ENCODE measurements around the gene IFNA5. TPM values are rescaled to one million over a fixed set of nuclear protein-coding genes. Genes with fewer than 3 reads are reported as not detected.

The IFNA5 gene
- polyA plus RNA-seq, 4 donors, result not detected

DNA sequence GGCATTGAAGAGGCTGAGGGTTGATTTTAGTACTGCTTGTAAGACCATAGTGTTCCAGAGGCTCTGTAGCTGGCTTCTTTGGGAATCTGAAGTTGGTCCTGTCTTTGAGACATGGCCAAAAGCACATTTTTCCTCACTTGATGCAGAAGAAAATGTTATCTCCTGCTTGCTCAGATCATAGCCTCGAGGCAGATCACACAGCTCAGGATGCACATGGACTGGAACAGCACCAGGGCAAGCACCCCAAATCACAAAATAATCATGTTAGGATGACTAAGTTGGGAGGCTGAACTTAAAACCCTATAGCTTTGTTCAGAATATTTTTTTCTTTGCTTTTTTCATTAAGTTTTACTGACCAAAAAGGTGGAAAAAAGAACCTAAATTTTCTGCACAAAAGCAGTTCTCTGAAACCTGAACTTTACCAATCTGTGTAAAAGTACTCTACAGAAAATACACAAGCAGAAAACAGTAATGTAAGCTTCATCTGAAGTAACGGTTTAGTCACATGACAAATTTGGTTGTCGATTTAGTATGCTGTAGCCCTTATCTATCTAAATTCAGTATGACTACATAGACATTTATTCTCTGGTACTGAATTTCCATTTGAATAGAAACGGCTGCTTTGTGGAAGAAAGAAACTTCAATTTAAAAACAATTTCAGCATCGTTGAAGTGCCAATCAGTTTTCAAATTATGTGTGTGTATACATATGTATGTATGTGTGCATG lies 26.7 kb upstream of the IFNA5 start:
- peak in 1 of 2 donors; percentile 5 for DNase-seq
- H3K4me1 ChIP-seq (ENCODE audit: control insufficient read depth in 3 of 3, insufficient read depth in 2 of 3, low read depth in 1 of 3, low read length in 2 of 3), result peaks cover 4 to 12% (median 6%) of the 10 kb centered on the region in 3 donors
- 48 to 51% (median 50%) methylated on average over 5 of the region's 5 CpGs for WGBS, 3 donors
- no peak overlapping the region for H3K4me3 ChIP-seq (ENCODE audit: low read depth in 1 of 3, low read length in 3 of 3)
- H3K9me3 ChIP-seq (ENCODE audit: control insufficient read depth in 2 of 2, insufficient read depth in 1 of 2, low read depth in 1 of 2, low read length in 1 of 2), result no peaks in the 10 kb centered on the region
- no peak for FAIRE-seq
- no peak overlapping the region for H3K27ac ChIP-seq (ENCODE audit: low read depth in 1 of 3, low read length in 2 of 3)
- peaks cover 0 to 2% (median 0%) of the 10 kb centered on the region in 3 donors for H3K36me3 ChIP-seq (ENCODE audit: control insufficient read depth in 3 of 3, insufficient read depth in 2 of 3, low read depth in 1 of 3, low read length in 3 of 3)
- H3K27me3 ChIP-seq (ENCODE audit: control insufficient read depth in 3 of 3, insufficient read depth in 3 of 3, low read length in 3 of 3), result no peaks in the 10 kb centered on the region

DNA sequence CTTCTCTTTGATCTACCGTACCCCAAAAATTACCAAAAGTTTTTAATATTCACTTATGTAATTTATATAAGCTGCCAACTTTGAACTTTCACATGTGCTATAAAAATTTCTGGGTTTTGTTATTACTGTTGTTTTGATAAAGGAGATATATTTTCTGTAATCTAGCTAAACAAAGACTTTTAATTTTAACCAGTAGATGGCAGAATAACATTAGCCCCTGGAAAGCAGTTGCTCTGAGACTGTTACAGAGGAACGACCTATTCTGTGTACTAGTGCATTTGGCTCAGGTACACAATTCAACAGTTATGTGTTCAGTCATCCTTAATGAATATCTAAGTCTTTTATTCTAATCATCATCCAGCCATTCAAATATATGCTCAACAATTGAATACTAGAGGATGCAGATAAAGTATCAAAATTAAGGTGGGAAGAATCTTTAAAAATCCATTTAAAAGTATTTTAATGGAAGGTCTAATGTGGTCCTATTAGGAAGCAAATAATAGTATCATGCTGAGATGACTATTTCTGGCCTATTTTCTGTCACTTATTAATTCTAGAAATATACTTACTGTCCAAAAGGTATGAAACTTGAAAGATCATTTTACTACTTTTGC lies 21.5 kb upstream of the IFNA5 start:
- Histone ChIP-seq H3K36me3 (ENCODE audit: control insufficient read depth in 3 of 3, insufficient read depth in 2 of 3, low read depth in 1 of 3, low read length in 3 of 3) (peaks cover 2 to 5% (median 4%) of the 10 kb centered on the region in 3 donors), H3K9me3 (ENCODE audit: control insufficient read depth in 2 of 2, insufficient read depth in 1 of 2, low read depth in 1 of 2, low read length in 1 of 2) (no peaks in the 10 kb centered on the region), H3K4me1 (ENCODE audit: control insufficient read depth in 3 of 3, insufficient read depth in 2 of 3, low read depth in 1 of 3, low read length in 2 of 3) (peaks cover 0 to 2% (median 0%) of the 10 kb centered on the region in 3 donors), H3K27ac (ENCODE audit: low read depth in 1 of 3, low read length in 2 of 3) (no peak overlapping the region), H3K4me3 (ENCODE audit: low read depth in 1 of 3, low read length in 3 of 3) (no peak overlapping the region), H3K27me3 (ENCODE audit: control insufficient read depth in 3 of 3, insufficient read depth in 3 of 3, low read length in 3 of 3) (no peaks in the 10 kb centered on the region)
- peak; percentile 40 to 58 for DNase-seq
- peak; percentile 84 for FAIRE-seq
- 31 to 37% (median 35%) methylated on average over 2 of the region's 2 CpGs for WGBS, 3 donors

DNA sequence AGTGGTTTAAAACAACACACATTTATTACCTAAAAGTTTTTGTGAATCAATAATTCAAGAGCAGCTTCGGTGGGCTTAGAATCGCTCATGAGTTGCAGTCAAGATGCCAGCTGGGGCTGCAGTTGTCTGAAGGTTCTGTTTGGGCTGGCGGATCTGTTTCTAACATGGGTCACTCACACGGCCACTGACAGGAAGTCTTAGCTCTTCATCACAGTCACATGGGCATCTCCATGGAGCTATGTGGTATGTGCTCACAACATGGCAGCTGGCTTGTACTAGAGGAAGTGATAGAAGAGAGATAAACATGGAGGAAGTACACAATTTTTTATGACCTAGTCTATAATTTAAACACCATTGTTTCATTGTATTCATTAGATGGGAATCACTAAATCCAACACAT lies 18.9 kb upstream of the IFNA5 start:
- H3K4me1 ChIP-seq (ENCODE audit: control insufficient read depth in 3 of 3, insufficient read depth in 2 of 3, low read depth in 1 of 3, low read length in 2 of 3), result no peaks in the 10 kb centered on the region
- H3K9me3 ChIP-seq (ENCODE audit: control insufficient read depth in 2 of 2, insufficient read depth in 1 of 2, low read depth in 1 of 2, low read length in 1 of 2), result no peaks in the 10 kb centered on the region
- H3K27ac ChIP-seq (ENCODE audit: low read depth in 1 of 3, low read length in 2 of 3), result no peak overlapping the region
- H3K27me3 ChIP-seq (ENCODE audit: control insufficient read depth in 3 of 3, insufficient read depth in 3 of 3, low read length in 3 of 3), result no peaks in the 10 kb centered on the region
- H3K36me3 ChIP-seq (ENCODE audit: control insufficient read depth in 3 of 3, insufficient read depth in 2 of 3, low read depth in 1 of 3, low read length in 3 of 3), result peaks cover 2 to 6% (median 4%) of the 10 kb centered on the region in 3 donors
- WGBS, 3 donors, result 85 to 90% (median 90%) methylated on average over 4 of the region's 4 CpGs
- no peak for DNase-seq
- H3K4me3 ChIP-seq (ENCODE audit: low read depth in 1 of 3, low read length in 3 of 3), result no peak overlapping the region
- no peak for FAIRE-seq

DNA sequence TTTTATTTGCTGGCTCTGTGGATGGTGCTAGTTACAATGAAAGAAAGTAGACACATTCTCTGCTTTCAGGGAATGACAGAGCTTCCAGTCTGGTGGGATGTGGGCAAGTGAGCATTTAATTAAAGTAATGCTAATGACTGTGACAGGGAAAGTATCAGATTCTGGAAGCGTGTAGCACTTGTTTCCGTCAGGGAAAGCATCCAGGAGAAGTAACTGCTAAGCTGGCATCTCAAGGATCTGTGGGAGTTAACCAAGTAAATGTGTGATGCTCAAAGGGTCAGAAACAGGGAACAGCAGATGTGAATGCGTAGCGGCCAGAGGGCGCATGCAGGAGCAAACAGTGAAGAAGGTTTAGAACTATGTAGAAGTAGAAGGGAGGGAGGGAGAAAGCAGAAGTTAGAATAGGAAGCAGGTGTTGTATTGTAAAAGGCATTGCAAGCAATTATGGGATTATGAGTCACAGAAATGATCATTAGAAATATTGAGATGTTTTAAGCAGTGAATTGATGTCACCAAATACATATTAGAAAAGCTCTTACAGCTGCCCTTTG lies 17.9 kb upstream of the IFNA5 start:
- FAIRE-seq (no peak), DNase-seq (no peak)
- Histone ChIP-seq H3K4me3 (ENCODE audit: low read depth in 1 of 3, low read length in 3 of 3) (no peak overlapping the region), H3K4me1 (ENCODE audit: control insufficient read depth in 3 of 3, insufficient read depth in 2 of 3, low read depth in 1 of 3, low read length in 2 of 3) (no peaks in the 10 kb centered on the region), H3K27ac (ENCODE audit: low read depth in 1 of 3, low read length in 2 of 3) (no peak overlapping the region), H3K36me3 (ENCODE audit: control insufficient read depth in 3 of 3, insufficient read depth in 2 of 3, low read depth in 1 of 3, low read length in 3 of 3) (peaks cover 2 to 6% (median 4%) of the 10 kb centered on the region in 3 donors), H3K9me3 (ENCODE audit: control insufficient read depth in 2 of 2, insufficient read depth in 1 of 2, low read depth in 1 of 2, low read length in 1 of 2) (no peaks in the 10 kb centered on the region), H3K27me3 (ENCODE audit: control insufficient read depth in 3 of 3, insufficient read depth in 3 of 3, low read length in 3 of 3) (no peaks in the 10 kb centered on the region)
- 91 to 93% (median 92%) methylated on average over 5 of the region's 5 CpGs for whole genome bisulfite sequencing, 3 donors

DNA sequence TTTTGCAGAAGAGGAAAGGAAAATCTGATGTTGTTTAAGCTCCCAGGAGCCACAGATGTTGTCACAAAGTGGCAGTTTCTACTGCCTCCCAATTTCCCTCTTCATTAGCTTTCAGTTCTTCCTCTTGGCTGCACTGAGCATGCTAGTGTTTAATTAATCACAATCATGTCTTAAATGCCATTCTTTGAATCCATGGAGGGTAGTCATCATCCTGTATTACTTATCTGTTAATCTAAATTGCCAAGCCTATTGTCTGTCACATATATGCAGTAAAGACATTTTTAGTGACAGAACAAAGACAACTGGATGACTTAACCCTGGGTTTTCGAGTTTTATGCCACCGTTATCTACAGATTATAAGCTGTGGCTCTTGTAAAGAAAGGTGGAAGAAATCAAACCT lies 15.4 kb upstream of the IFNA5 start:
- Histone ChIP-seq H3K27ac (ENCODE audit: low read depth in 1 of 3, low read length in 2 of 3) (no peak overlapping the region), H3K4me3 (ENCODE audit: low read depth in 1 of 3, low read length in 3 of 3) (no peak overlapping the region), H3K9me3 (ENCODE audit: control insufficient read depth in 2 of 2, insufficient read depth in 1 of 2, low read depth in 1 of 2, low read length in 1 of 2) (no peaks in the 10 kb centered on the region), H3K27me3 (ENCODE audit: control insufficient read depth in 3 of 3, insufficient read depth in 3 of 3, low read length in 3 of 3) (no peaks in the 10 kb centered on the region), H3K4me1 (ENCODE audit: control insufficient read depth in 3 of 3, insufficient read depth in 2 of 3, low read depth in 1 of 3, low read length in 2 of 3) (no peaks in the 10 kb centered on the region), H3K36me3 (ENCODE audit: control insufficient read depth in 3 of 3, insufficient read depth in 2 of 3, low read depth in 1 of 3, low read length in 3 of 3) (peaks cover 2 to 6% (median 4%) of the 10 kb centered on the region in 3 donors)
- WGBS, 3 donors, result 60 to 73% (median 64%) methylated on average over 2 of the region's 2 CpGs
- FAIRE-seq, result no peak
- no peak for DNase-seq

DNA sequence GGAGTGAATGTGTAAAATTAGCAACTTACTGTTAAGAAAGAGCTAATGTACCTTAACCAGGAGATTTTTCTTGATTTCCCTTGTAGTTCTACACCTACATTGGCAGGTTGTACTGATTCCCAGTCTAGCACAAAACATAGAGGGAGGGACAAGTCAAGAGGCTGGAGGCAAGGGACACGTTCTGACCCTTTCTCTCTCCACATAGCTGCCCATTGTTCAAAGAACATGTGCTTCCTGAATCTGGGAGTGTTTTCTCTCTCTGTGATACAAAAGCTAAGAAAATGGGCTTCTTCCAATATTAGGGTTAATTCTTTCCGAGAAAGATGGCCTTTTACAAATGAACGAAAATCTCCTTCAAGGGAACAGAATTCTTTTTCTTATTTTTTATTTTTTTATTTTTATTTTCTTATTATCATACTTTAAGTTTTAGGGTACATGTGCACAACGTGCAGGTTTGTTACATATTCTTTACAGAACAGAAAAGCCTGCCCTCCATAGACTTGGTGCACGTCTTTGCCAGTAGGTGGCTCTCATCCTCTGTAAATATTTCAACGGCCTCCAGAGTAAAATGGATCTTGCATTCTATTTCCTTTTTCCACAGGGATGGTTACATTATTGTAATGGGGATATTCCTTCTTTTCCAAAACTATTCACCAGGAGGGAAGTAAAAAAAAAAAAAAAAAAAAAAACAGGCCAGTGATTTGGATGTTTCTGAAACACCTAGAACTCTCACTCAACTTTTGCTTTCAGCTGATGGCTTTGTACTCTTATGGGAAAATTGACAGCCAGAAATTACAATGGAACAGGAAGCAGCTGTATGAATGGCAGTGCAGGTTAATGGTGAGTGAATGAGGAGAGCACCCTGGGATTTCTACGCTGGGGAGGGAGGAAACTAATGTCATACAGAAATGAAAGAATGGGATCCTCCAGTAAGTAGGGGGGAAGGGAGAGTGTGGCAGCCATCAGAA lies 13.1 kb upstream of the IFNA5 start:
- H3K27ac ChIP-seq (ENCODE audit: low read depth in 1 of 3, low read length in 2 of 3), result no peak overlapping the region
- H3K4me1 ChIP-seq (ENCODE audit: control insufficient read depth in 3 of 3, insufficient read depth in 2 of 3, low read depth in 1 of 3, low read length in 2 of 3), result no peaks in the 10 kb centered on the region
- no peak for FAIRE-seq
- H3K9me3 ChIP-seq (ENCODE audit: control insufficient read depth in 2 of 2, insufficient read depth in 1 of 2, low read depth in 1 of 2, low read length in 1 of 2), result no peaks in the 10 kb centered on the region
- H3K27me3 ChIP-seq (ENCODE audit: control insufficient read depth in 3 of 3, insufficient read depth in 3 of 3, low read length in 3 of 3), result no peaks in the 10 kb centered on the region
- peak; percentile 53 to 63 for DNase-seq
- peaks cover 0 to 3% (median 0%) of the 10 kb centered on the region in 3 donors for H3K36me3 ChIP-seq (ENCODE audit: control insufficient read depth in 3 of 3, insufficient read depth in 2 of 3, low read depth in 1 of 3, low read length in 3 of 3)
- no peak overlapping the region for H3K4me3 ChIP-seq (ENCODE audit: low read depth in 1 of 3, low read length in 3 of 3)
- WGBS, 3 donors, result 17 to 23% (median 19%) methylated on average over 7 of the region's 7 CpGs

GRCh38 chr9:21316860-21317259 lies 11.7 kb upstream of the IFNA5 start:
- no peak overlapping the region for H3K27ac ChIP-seq (ENCODE audit: low read depth in 1 of 3, low read length in 2 of 3)

More at GRCh38 chr9:21316860-21317259, 11.7 kb upstream of the IFNA5 start:
- no peaks in the 10 kb centered on the region for H3K27me3 ChIP-seq (ENCODE audit: control insufficient read depth in 3 of 3, insufficient read depth in 3 of 3, low read length in 3 of 3)
- H3K4me1 ChIP-seq (ENCODE audit: control insufficient read depth in 3 of 3, insufficient read depth in 2 of 3, low read depth in 1 of 3, low read length in 2 of 3), result no peaks in the 10 kb centered on the region
- FAIRE-seq (no peak), DNase-seq (no peak)
- no peaks in the 10 kb centered on the region for H3K9me3 ChIP-seq (ENCODE audit: control insufficient read depth in 2 of 2, insufficient read depth in 1 of 2, low read depth in 1 of 2, low read length in 1 of 2)
- no peak overlapping the region for H3K4me3 ChIP-seq (ENCODE audit: low read depth in 1 of 3, low read length in 3 of 3)
- peaks cover 0 to 3% (median 0%) of the 10 kb centered on the region in 3 donors for H3K36me3 ChIP-seq (ENCODE audit: control insufficient read depth in 3 of 3, insufficient read depth in 2 of 3, low read depth in 1 of 3, low read length in 3 of 3)
- WGBS, 3 donors, result 4 to 22% (median 13%) methylated on average over 3 of the region's 3 CpGs

All from small intestine (tissue), 7 donors.